ENCODE results near the gene IMP3.
"Not testable (repeated sequence)": the region's sequence is repeated elsewhere in the genome, so short reads cannot be mapped to it uniquely, and the experiment has no call there.

The IMP3 gene

GRCh38 chr15:75641179-75641503 lies 1.1 kb upstream of the IMP3 start:
- peak overlapping the region; percentile 99 for H3K4me3 ChIP-seq (ENCODE audit: insufficient read length, low read depth)
- peaks cover 8% of the 10 kb centered on the region for H3K27me3 ChIP-seq (ENCODE audit: insufficient read depth, insufficient read length)
- no peak for DNase-seq (ENCODE audit: low read depth, low spot score)
- H3K36me3 ChIP-seq (ENCODE audit: insufficient read depth, insufficient read length, low read length): peaks cover 22% of the 10 kb centered on the region
- H3K4me1 ChIP-seq (ENCODE audit: insufficient read depth, insufficient read length): peaks cover 6% of the 10 kb centered on the region
- H3K9ac ChIP-seq (ENCODE audit: insufficient read length, low read depth): peak overlapping the region; percentile 100
- H3K9me3 ChIP-seq (ENCODE audit: insufficient read depth, low read length): no peaks in the 10 kb centered on the region
- no peak for TF ChIP-seq YY1 (IDR thresholded peaks at IDR 0.05; ENCODE audit: insufficient read depth, insufficient read length)
- no peak for TF ChIP-seq ZNF274 (IDR thresholded peaks at IDR 0.05; ENCODE audit: low read depth, low read length)
- TF ChIP-seq SUZ12 (IDR thresholded peaks at IDR 0.05; ENCODE audit: extremely low read depth, insufficient read depth, insufficient read length): no peak

GRCh38 chr15:75640483-75641178 lies 607 bp upstream of the IMP3 start:
- Histone ChIP-seq H3K4me1 (ENCODE audit: insufficient read depth, insufficient read length) (peaks cover 6% of the 10 kb centered on the region), H3K27me3 (ENCODE audit: insufficient read depth, insufficient read length) (peaks cover 3% of the 10 kb centered on the region), H3K4me3 (ENCODE audit: insufficient read length, low read depth) (peak overlapping the region; percentile 99), H3K9ac (ENCODE audit: insufficient read length, low read depth) (peak overlapping the region; percentile 100), H3K9me3 (ENCODE audit: insufficient read depth, low read length) (no peaks in the 10 kb centered on the region), H3K36me3 (ENCODE audit: insufficient read depth, insufficient read length, low read length) (peaks cover 22% of the 10 kb centered on the region)
- TF ChIP-seq YY1 (IDR thresholded peaks at IDR 0.05; ENCODE audit: insufficient read depth, insufficient read length): no peak
- TF ChIP-seq SUZ12 (IDR thresholded peaks at IDR 0.05; ENCODE audit: extremely low read depth, insufficient read depth, insufficient read length): no peak
- TF ChIP-seq ZNF274 (IDR thresholded peaks at IDR 0.05; ENCODE audit: low read depth, low read length): no peak
- no peak for DNase-seq (ENCODE audit: low read depth, low spot score)

GRCh38 chr15:75639191-75639708 lies 774 bp downstream of the IMP3 start:
- Histone ChIP-seq H3K9ac (ENCODE audit: insufficient read length, low read depth) (peak overlapping the region; percentile 100), H3K4me3 (ENCODE audit: insufficient read length, low read depth) (peak overlapping the region; percentile 99), H3K27me3 (ENCODE audit: insufficient read depth, insufficient read length) (no peaks in the 10 kb centered on the region), H3K4me1 (ENCODE audit: insufficient read depth, insufficient read length) (peaks cover 9% of the 10 kb centered on the region), H3K36me3 (ENCODE audit: insufficient read depth, insufficient read length, low read length) (peaks cover 22% of the 10 kb centered on the region), H3K9me3 (ENCODE audit: insufficient read depth, low read length) (no peaks in the 10 kb centered on the region)
- no peak for TF ChIP-seq YY1 (IDR thresholded peaks at IDR 0.05; ENCODE audit: insufficient read depth, insufficient read length)
- TF ChIP-seq SUZ12 (IDR thresholded peaks at IDR 0.05; ENCODE audit: extremely low read depth, insufficient read depth, insufficient read length): no peak
- TF ChIP-seq ZNF274 (IDR thresholded peaks at IDR 0.05; ENCODE audit: low read depth, low read length): no peak
- no peak for DNase-seq (ENCODE audit: low read depth, low spot score)

- DNase-seq (ENCODE audit: low read depth, low spot score): no peak
- Histone ChIP-seq H3K4me3 (ENCODE audit: insufficient read length, low read depth) (peak overlapping the region; percentile 33), H3K36me3 (ENCODE audit: insufficient read depth, insufficient read length, low read length) (peaks cover 22% of the 10 kb centered on the region), H3K9me3 (ENCODE audit: insufficient read depth, low read length) (no peaks in the 10 kb centered on the region), H3K4me1 (ENCODE audit: insufficient read depth, insufficient read length) (peaks cover 10% of the 10 kb centered on the region), H3K9ac (ENCODE audit: insufficient read length, low read depth) (peak overlapping the region; percentile 37), H3K27me3 (ENCODE audit: insufficient read depth, insufficient read length) (no peaks in the 10 kb centered on the region)
- no peak for TF ChIP-seq SUZ12 (IDR thresholded peaks at IDR 0.05; ENCODE audit: extremely low read depth, insufficient read depth, insufficient read length)
- no peak for TF ChIP-seq YY1 (IDR thresholded peaks at IDR 0.05; ENCODE audit: insufficient read depth, insufficient read length)
- no peak for TF ChIP-seq ZNF274 (IDR thresholded peaks at IDR 0.05; ENCODE audit: low read depth, low read length)
Measured at GRCh38 chr15:75637245-75638009, 2.6 kb downstream of the IMP3 start.

GRCh38 chr15:75636026-75636425 lies 4.0 kb downstream of the IMP3 start:
- Histone ChIP-seq H3K4me3 (ENCODE audit: insufficient read length, low read depth) (no peak overlapping the region), H3K9me3 (ENCODE audit: insufficient read depth, low read length) (no peaks in the 10 kb centered on the region), H3K4me1 (ENCODE audit: insufficient read depth, insufficient read length) (peaks cover 10% of the 10 kb centered on the region), H3K36me3 (ENCODE audit: insufficient read depth, insufficient read length, low read length) (peaks cover 22% of the 10 kb centered on the region), H3K27me3 (ENCODE audit: insufficient read depth, insufficient read length) (no peaks in the 10 kb centered on the region), H3K9ac (ENCODE audit: insufficient read length, low read depth) (no peak overlapping the region)
- no peak for DNase-seq (ENCODE audit: low read depth, low spot score)
- TF ChIP-seq YY1 (IDR thresholded peaks at IDR 0.05; ENCODE audit: insufficient read depth, insufficient read length) (no peak), SUZ12 (IDR thresholded peaks at IDR 0.05; ENCODE audit: extremely low read depth, insufficient read depth, insufficient read length) (no peak), ZNF274 (IDR thresholded peaks at IDR 0.05; ENCODE audit: low read depth, low read length) (no peak)

- not testable (repeated sequence) for DNase-seq (ENCODE audit: low read depth, low spot score); H3K27me3 ChIP-seq (ENCODE audit: insufficient read depth, insufficient read length); H3K4me1 ChIP-seq (ENCODE audit: insufficient read depth, insufficient read length); H3K9me3 ChIP-seq (ENCODE audit: insufficient read depth, low read length); H3K9ac ChIP-seq (ENCODE audit: insufficient read length, low read depth); H3K4me3 ChIP-seq (ENCODE audit: insufficient read length, low read depth)
- peaks cover 18% of the 10 kb centered on the region for H3K36me3 ChIP-seq (ENCODE audit: insufficient read depth, insufficient read length, low read length)
Measured at GRCh38 chr15:75633922-75634321, 6.1 kb downstream of the IMP3 start.

GRCh38 chr15:75631935-75632334 lies 8.1 kb downstream of the IMP3 start:
- Histone ChIP-seq H3K4me3 (ENCODE audit: insufficient read length, low read depth) (no peak overlapping the region), H3K36me3 (ENCODE audit: insufficient read depth, insufficient read length, low read length) (peaks cover 3% of the 10 kb centered on the region), H3K9ac (ENCODE audit: insufficient read length, low read depth) (no peak overlapping the region), H3K4me1 (ENCODE audit: insufficient read depth, insufficient read length) (peaks cover 8% of the 10 kb centered on the region), H3K27me3 (ENCODE audit: insufficient read depth, insufficient read length) (no peaks in the 10 kb centered on the region), H3K9me3 (ENCODE audit: insufficient read depth, low read length) (no peaks in the 10 kb centered on the region)
- no peak for DNase-seq (ENCODE audit: low read depth, low spot score)
- TF ChIP-seq YY1 (IDR thresholded peaks at IDR 0.05; ENCODE audit: insufficient read depth, insufficient read length): no peak
- TF ChIP-seq SUZ12 (IDR thresholded peaks at IDR 0.05; ENCODE audit: extremely low read depth, insufficient read depth, insufficient read length): no peak
- TF ChIP-seq ZNF274 (IDR thresholded peaks at IDR 0.05; ENCODE audit: low read depth, low read length): no peak

Measured in NT2/D1 (cell line).